HG03378 (cell line): ENCODE results near the gene SUSD4.

Experiments
- ATAC-seq: cut with Tn5 transposase; IDR thresholded peaks from one replicate; pipeline ENCODE4 v1.9.1; 2021; ENCODE audit warnings: mild to moderate bottlenecking, moderate library complexity; ENCODE audit not compliant: unreplicated experiment

Gene SUSD4

GRCh38 chr1:223216531-223217205, 147.3 kb downstream of the SUSD4 start:
- ATAC-seq = no peak

- no peak for ATAC-seq
Observed at GRCh38 chr1:223216074-223216473, 147.9 kb downstream of the SUSD4 start.

- ATAC-seq = no peak
Observed at GRCh38 chr1:223215026-223215425, 148.9 kb downstream of the SUSD4 start.

- ATAC-seq = no peak
Observed at GRCh38 chr1:223214261-223214807, 149.6 kb downstream of the SUSD4 start.

GRCh38 chr1:223212441-223212840, 151.5 kb downstream of the SUSD4 start:
- ATAC-seq = no peak

GRCh38 chr1:223211323-223211985, 152.5 kb downstream of the SUSD4 start:
- ATAC-seq = no peak

- no peak for ATAC-seq
Observed at GRCh38 chr1:223210788-223211120, 153.2 kb downstream of the SUSD4 start.

GRCh38 chr1:223209992-223210787, 153.8 kb downstream of the SUSD4 start:
- ATAC-seq = no peak

- ATAC-seq = no peak
Observed at GRCh38 chr1:223209293-223209898, 154.6 kb downstream of the SUSD4 start.

GRCh38 chr1:223208164-223209076, 155.6 kb downstream of the SUSD4 start:
- no peak for ATAC-seq

GRCh38 chr1:223207293-223208066, 156.5 kb downstream of the SUSD4 start:
- ATAC-seq = no peak

GRCh38 chr1:223204424-223204823, 159.6 kb downstream of the SUSD4 start:
- ATAC-seq = no peak

- no peak for ATAC-seq
Observed at GRCh38 chr1:223203694-223204093, 160.3 kb downstream of the SUSD4 start.

- ATAC-seq = no peak
Observed at GRCh38 chr1:223203034-223203408, 161.0 kb downstream of the SUSD4 start.

- no peak for ATAC-seq
Observed at GRCh38 chr1:223202376-223203033, 161.5 kb downstream of the SUSD4 start.

- no peak for ATAC-seq
Observed at GRCh38 chr1:223201967-223202366, 162.0 kb downstream of the SUSD4 start.

GRCh38 chr1:223200903-223201302, 163.1 kb downstream of the SUSD4 start:
- ATAC-seq = no peak

GRCh38 chr1:223199094-223199647, 164.8 kb downstream of the SUSD4 start:
- ATAC-seq = no peak

- ATAC-seq = no peak
Observed at GRCh38 chr1:223198628-223198965, 165.4 kb downstream of the SUSD4 start.
